Osteoblast (primary cell): ENCODE measurements around the gene PFN3. TPM values are rescaled to one million over a fixed set of nuclear protein-coding genes. Genes with fewer than 3 reads are reported as not detected.

Experiments used
- DNase-seq: peaks from one replicate; pipeline ENCODE4 v3.0.0; 2011; ENCODE audit warnings: low spot score, mixed read lengths; ENCODE audit not compliant: insufficient read length; ENCODE audit errors: missing footprints
- H2AFZ ChIP-seq: 2 replicates; pipeline ENCODE4 v1.6.0; 2011; ENCODE audit warnings: mild to moderate bottlenecking, low read length
- H3K27ac ChIP-seq: 2 replicates; pipeline ENCODE4 v1.5.1; 2011; ENCODE audit warnings: mild to moderate bottlenecking, low read depth, low read length, moderate library complexity
- H3K27me3 ChIP-seq: 2 replicates; pipeline ENCODE4 v1.6.0; 2012; ENCODE audit warnings: mild to moderate bottlenecking, control low read depth, inconsistent platforms, low read length, moderate library complexity; ENCODE audit not compliant: insufficient read depth
- H3K36me3 ChIP-seq: 2 replicates; pipeline ENCODE4 v1.5.1; 2011; ENCODE audit warnings: mild to moderate bottlenecking, low read length, control low read depth, moderate library complexity; ENCODE audit not compliant: insufficient read depth
- H3K4me1 ChIP-seq: 2 replicates; pipeline ENCODE4 v1.5.1; 2011; ENCODE audit warnings: mild to moderate bottlenecking, low read length, control low read depth, moderate library complexity; ENCODE audit not compliant: insufficient read depth
- H3K4me2 ChIP-seq: 2 replicates; pipeline ENCODE4 v1.6.0; 2011; ENCODE audit warnings: mild to moderate bottlenecking, low read length; ENCODE audit not compliant: insufficient read depth
- H3K4me3 ChIP-seq: fragments of 200-600 bp; sonication (generic); 3 replicates; pipeline ENCODE4 v1.5.1; 2012; ENCODE audit warnings: mild to moderate bottlenecking, low read length, inconsistent platforms; ENCODE audit not compliant: insufficient read depth
- H3K79me2 ChIP-seq: 2 replicates; pipeline ENCODE4 v1.6.0; 2012; ENCODE audit warnings: mild to moderate bottlenecking, low read length, control low read depth, inconsistent platforms; ENCODE audit not compliant: insufficient read depth
- H3K9me3 ChIP-seq: 2 replicates; pipeline ENCODE4 v1.5.1; 2011; ENCODE audit warnings: low read depth, low read length, control low read depth
- H4K20me1 ChIP-seq: 2 replicates; pipeline ENCODE4 v1.6.0; 2012; ENCODE audit warnings: mild to moderate bottlenecking, low read length, control low read depth; ENCODE audit not compliant: insufficient read depth
- CTCF ChIP-seq: IDR thresholded peaks from 2 replicates; pipeline ENCODE4 v1.5.1; 2011; ENCODE audit warnings: mild to moderate bottlenecking, low read depth, low read length, moderate library complexity; ENCODE audit errors: extremely low read depth
- total RNA-seq: library from RNA; depleted of rRNA; stranded (reverse); fragments of >200 nt; gene quantifications from 2 replicates; pipeline ENCODE4 v1.2.3, GENCODE V29; 2012

Gene PFN3
- total RNA-seq, 1 donor: not detected

DNA sequence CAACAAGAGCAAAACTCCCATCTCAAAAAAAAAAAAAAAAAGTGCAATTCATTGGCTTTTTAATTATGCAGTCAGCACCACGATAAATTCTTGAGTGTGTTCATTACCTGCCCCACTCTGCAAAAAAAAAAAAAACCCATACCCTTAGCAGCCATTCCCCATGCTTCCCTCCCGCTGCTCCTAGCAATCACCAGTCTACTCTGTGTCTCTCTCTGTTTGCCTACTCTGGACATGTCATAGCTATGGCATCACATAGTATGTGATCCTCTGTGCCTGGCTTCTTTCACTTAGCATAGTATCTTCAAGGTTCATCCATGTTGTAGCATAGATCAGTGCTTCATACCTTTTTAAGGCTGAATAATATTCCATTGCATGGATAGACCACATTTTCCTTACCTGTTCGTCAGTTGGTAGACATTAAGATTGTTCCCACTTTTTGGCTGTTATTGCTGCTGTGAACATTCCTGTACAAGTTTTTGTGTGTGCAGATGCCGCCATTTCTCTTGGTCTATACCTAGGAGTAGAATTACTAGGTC, 39.1 kb upstream of the PFN3 start:
- TF ChIP-seq CTCF: no peak
- Histone ChIP-seq H3K27me3 (no peaks in the 10 kb centered on the region), H3K4me1 (no peaks in the 10 kb centered on the region), H3K4me2 (no peak overlapping the region), H3K79me2 (no peaks in the 10 kb centered on the region), H3K9me3 (no peaks in the 10 kb centered on the region), H2AFZ (no peak overlapping the region), H3K36me3 (peaks cover 12% of the 10 kb centered on the region), H3K4me3 (no peak overlapping the region), H4K20me1 (no peaks in the 10 kb centered on the region), H3K27ac (no peak overlapping the region)
- peak; percentile 30 for DNase-seq

DNA sequence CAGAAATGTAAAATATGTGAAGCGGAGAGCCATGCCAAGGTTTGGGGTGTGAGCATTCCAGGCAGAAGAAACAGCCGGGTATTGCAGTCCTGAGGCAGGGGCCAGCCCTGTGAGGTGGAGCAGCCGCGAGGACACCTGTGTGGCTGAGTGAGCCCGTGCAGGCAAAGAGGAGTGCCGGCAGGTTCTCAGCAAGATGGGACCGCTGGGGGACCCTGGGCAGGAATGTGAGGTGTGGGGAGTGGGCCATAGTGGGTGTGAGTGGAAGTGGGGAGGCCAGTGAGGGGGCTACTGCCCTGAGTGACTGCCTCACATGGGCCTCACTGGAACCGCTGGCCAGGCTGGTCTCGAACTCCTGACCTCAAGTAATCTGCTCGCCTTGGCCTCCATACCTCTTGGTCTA, 38.0 kb upstream of the PFN3 start:
- H3K9me3 ChIP-seq: no peaks in the 10 kb centered on the region

GRCh38 chr5:177437623-177438022, 37.2 kb upstream of the PFN3 start:
- Histone ChIP-seq H3K36me3 (peaks cover 23% of the 10 kb centered on the region), H3K27me3 (no peaks in the 10 kb centered on the region), H4K20me1 (no peaks in the 10 kb centered on the region), H3K79me2 (no peaks in the 10 kb centered on the region), H2AFZ (no peak overlapping the region), H3K4me2 (no peak overlapping the region), H3K27ac (no peak overlapping the region), H3K4me1 (no peaks in the 10 kb centered on the region), H3K9me3 (no peaks in the 10 kb centered on the region), H3K4me3 (no peak overlapping the region)
- TF ChIP-seq CTCF: no peak
- peak; percentile 79 for DNase-seq

More for the DNA sequence above, 38.0 kb upstream of the PFN3 start:
- peaks cover 16% of the 10 kb centered on the region for H3K36me3 ChIP-seq
- H3K27me3 ChIP-seq: no peaks in the 10 kb centered on the region
- no peak for TF ChIP-seq CTCF
- no peaks in the 10 kb centered on the region for H3K79me2 ChIP-seq
- no peak overlapping the region for H3K4me3 ChIP-seq
- H3K4me2 ChIP-seq: no peak overlapping the region
- no peaks in the 10 kb centered on the region for H4K20me1 ChIP-seq
- no peak overlapping the region for H2AFZ ChIP-seq
- DNase-seq: peak; percentile 30
- no peaks in the 10 kb centered on the region for H3K4me1 ChIP-seq
- no peak overlapping the region for H3K27ac ChIP-seq

DNA sequence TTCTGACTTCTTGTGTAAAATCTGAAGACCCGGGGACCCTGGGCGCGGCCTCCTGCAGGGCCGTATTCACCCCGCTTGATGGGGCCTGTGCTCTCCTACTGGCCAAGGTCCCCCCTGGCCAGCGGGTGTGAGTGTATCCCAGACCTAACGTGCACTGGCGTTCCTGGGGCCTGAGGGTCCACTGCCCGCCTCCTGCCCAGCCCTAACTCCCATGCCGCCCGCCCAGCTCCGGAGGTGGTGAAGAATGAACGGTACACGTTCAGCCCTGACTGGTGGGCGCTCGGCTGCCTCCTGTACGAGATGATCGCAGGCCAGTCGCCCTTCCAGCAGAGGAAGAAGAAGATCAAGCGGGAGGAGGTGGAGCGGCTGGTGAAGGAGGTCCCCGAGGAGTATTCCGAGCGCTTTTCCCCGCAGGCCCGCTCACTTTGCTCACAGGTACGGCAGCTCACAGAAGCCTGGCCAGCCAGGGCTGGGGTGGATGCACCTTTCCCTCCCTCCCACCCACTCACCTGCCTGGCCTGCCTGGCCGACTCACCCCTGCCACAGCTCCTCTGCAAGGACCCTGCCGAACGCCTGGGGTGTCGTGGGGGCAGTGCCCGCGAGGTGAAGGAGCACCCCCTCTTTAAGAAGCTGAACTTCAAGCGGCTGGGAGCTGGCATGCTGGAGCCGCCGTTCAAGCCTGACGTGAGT, 35.5 kb upstream of the PFN3 start:
- no peaks in the 10 kb centered on the region for H3K79me2 ChIP-seq
- no peak overlapping the region for H3K4me3 ChIP-seq
- H3K27ac ChIP-seq: no peak overlapping the region
- no peak for TF ChIP-seq CTCF
- no peaks in the 10 kb centered on the region for H3K9me3 ChIP-seq
- no peak overlapping the region for H2AFZ ChIP-seq
- no peaks in the 10 kb centered on the region for H4K20me1 ChIP-seq
- H3K4me1 ChIP-seq: no peaks in the 10 kb centered on the region
- peaks cover 27% of the 10 kb centered on the region for H3K36me3 ChIP-seq
- peak; percentile 68 for DNase-seq
- H3K27me3 ChIP-seq: no peaks in the 10 kb centered on the region
- H3K4me2 ChIP-seq: no peak overlapping the region
